Stimulated activated CD8-positive, alpha-beta memory T cell treated with anti-CD3 and anti-CD28 coated beads, Interleukin-7, amount 100 ng/mL, for 4 hours (primary cell): Measurements from ENCODE around the gene RASGEF1C.

Experiments
- DNase-seq, 2 donors: peaks; one replicate each; pipeline ENCODE4 v3.0.0-alpha.2; 2020; ENCODE audit warnings: low read depth in 2 of 2

The RASGEF1C gene

DNA sequence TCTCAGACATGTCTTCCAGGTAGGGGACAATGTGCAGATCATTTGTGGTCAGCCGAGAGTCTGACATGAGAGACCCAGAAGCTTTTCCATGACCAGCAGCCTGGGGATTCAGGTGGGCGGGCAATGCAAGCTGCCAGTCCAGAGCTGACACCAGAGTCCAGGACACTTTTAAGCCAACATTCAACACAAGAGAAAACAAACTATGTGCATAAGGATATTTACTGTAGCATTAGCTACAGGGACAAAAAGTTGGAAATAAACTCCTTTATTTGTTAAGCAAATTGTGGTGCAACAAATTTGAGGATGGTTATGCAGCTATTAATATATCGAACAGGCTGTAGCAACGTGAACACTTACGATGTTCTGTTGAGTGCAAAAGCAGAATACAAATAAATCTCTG lies 127.5 kb downstream of the RASGEF1C start:
- no peak for DNase-seq

GRCh38 chr5:180080486-180081280 lies 128.3 kb downstream of the RASGEF1C start:
- peak; percentile 13 to 26 for DNase-seq

GRCh38 chr5:180079702-180080466 lies 129.1 kb downstream of the RASGEF1C start:
- DNase-seq = no peak

- no peak for DNase-seq
Observed at GRCh38 chr5:180078348-180078747, 130.7 kb downstream of the RASGEF1C start.

GRCh38 chr5:180077594-180078284 lies 131.3 kb downstream of the RASGEF1C start:
- no peak for DNase-seq

DNA sequence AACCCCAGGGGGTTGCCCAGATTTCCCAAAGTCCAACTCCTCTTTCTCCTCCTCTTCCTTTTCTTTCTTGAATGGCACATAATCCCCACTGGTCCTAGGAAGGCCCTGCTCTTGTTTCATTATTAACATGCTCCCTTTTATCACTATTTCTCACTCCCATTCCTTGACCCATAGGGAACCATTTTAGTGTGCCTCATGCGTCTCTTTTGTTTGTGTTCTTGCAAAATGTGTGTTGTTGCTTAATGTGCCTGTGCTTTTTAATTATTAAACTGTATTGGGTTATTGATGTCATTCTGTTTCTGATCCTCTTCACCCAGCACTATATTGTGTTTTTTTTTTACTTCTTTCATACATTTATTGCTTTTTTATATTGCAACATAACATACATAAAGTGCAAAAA lies 133.3 kb downstream of the RASGEF1C start:
- no peak for DNase-seq

DNA sequence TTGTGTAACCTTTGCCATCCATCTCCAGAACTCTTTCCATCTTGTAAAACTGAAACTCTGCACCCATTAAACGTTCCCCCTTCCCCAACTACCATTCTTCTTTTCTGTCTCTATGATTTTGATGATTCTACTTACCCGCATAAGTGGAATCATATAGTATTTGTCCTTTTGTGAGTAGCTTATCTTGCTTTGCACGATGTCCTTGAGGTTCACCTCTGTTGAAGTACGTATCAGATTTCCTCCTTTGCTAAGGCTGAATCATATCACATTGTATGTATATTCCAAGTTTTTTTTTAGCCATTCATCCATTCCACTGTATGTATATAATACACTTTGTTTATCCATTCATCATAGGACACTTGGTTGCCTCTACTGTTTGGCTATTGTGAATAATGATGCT lies 134.5 kb downstream of the RASGEF1C start:
- no peak for DNase-seq

DNA sequence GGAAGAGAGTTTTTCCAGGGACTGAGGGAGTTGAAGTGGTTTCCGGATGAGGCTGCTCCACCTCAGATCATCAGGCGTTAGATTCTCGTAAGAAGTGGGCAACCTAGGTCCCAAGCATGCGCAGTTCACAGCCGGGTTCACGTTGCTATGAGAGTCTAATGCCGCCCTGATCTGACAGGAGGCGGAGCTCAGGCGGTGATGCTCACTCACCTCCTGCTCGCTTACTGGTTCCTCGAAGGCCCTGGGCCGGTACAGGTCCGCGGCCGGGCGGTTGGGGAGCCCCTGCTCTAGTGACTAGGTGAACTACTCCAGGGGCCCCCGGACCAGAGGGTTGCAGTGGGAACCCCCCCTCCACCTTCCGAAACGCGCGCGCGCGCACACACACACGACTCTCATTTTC lies 136.5 kb downstream of the RASGEF1C start:
- DNase-seq = peak in 1 of 2 donors; percentile 10

- no peak for DNase-seq
Observed at GRCh38 chr5:180072256-180072548, 136.8 kb downstream of the RASGEF1C start.

GRCh38 chr5:180071531-180072255 lies 137.3 kb downstream of the RASGEF1C start, which contains the start of gene RNF130:
Gene RNF130, minus strand, starts transcription at chr5:180071759. Its CDS starts 57 bp downstream, at chr5:180071702.
- peak; percentile 67 to 84 for DNase-seq

- peak in 1 of 2 donors; percentile 13 for DNase-seq
Observed at GRCh38 chr5:180070756-180071530, 138.1 kb downstream of the RASGEF1C start.

GRCh38 chr5:180069589-180070247 lies 139.3 kb downstream of the RASGEF1C start:
- DNase-seq = no peak

DNA sequence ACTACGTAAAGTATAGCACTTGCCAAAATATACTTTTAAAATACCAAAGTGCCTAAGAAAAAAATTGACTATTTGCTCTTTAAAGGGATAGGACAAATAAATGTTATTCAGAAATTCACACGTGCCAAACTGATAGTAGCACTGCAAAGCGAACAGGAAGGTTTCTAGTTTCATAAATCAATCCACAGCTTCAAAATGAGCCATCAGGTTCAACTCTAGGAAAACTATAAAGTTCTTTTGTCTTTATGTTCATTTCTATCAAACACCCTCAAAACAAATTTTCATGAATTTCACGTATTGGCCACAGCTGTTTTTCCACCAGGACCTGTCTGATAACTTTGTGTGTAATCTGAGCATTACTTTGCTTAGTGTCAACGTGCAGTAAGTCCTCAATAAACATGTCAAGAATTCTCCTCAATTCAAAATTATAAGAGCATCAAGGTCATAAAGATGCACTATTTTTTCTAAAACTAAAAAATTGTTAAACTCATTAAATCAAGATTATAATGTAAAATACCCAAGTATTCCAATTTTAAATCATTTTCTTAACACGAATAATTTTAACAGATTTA lies 140.4 kb downstream of the RASGEF1C start:
- DNase-seq = no peak

DNA sequence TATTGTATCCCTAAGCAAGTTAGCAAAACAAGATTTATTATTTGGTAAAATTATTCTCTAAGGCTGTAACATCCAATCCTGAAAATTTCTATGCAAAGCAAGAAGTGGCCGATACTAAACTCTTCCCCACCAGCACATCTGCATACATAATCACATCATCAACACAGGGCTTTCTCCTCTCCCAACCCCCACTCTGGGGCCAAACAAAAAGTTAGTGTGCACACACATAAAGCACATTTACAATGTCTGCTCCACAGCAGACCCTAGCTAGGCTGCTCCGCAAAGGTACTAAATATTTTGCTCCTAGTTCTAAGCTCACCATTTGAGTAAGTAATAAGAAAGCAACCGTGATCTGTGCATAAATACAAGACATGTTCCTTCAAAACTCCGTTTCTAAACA lies 141.0 kb downstream of the RASGEF1C start:
- DNase-seq = no peak

DNA sequence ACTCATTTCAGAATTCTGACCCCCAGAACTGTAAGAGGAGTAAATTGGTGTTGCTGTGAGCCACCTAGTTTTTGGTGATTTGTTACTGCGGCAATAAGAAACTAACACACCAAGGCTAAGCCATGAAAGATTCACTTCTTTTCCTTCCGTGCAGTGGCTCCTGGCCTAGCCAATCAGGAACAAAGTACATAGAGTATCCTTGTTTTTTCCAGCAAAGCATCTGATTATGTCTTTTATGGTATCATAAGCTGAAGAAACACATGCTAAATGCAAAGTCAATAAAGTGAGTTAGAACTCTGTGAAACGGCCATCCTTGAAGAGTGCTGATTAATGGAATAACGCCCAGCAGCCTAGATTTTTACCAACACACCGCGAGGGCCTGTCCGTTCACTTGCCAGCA lies 148.8 kb downstream of the RASGEF1C start:
- no peak for DNase-seq

DNA sequence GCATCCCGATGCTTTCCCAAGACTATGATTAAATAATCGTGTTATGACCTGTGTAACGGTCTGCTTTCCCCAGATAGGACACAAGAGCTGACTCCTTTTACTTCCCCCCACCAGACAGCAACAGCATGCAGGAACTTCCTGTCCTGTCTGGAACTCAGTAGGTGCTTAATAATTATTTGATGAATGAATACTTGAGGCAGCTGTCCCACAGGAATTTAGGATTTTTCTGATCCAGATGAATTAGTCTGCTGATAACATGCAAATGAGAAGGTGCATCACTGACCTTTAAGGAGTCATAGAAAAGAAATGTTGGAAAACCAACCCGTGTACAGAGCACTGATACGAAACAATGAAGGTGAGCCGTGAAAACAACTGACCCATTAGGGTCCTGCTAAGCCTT lies 149.7 kb downstream of the RASGEF1C start:
- no peak for DNase-seq

DNA sequence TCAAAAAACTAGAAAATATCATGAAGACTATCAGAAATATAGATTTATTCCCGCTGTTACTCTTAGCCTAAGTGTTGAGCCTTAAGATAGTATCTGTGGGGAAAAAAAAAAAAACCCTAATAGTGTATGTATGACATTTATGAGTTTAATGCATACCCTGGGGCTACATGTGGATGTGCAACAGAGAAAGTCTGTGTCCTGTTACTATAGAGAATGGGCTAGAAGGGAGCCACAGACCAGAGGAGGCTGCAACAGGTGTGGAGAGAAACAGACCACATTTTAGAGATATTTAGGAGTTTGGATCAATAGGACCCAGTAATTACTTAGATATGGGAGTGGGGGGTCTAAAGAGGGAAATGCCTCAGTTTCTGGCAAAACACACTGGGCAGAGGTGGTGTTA lies 152.9 kb downstream of the RASGEF1C start:
- no peak for DNase-seq

DNA sequence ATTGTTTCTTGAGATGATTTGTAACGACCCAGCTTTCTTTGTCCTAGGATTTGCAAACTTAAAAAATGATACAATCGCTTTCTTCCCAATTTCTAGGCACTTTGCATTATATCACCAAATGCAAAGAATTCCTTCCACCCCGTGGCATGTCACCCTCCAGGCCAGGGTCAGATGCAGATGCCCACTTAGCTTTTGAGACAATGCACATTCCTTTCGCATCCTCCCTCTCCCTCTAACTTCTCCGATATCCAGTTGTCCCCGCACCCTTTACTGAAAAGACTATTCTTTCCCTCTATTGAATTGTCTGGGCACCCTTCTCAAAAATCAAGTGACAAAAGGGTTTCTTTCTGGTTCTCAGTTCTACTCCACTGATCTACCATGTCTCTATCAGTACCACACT lies 154.8 kb downstream of the RASGEF1C start:
- no peak for DNase-seq

DNA sequence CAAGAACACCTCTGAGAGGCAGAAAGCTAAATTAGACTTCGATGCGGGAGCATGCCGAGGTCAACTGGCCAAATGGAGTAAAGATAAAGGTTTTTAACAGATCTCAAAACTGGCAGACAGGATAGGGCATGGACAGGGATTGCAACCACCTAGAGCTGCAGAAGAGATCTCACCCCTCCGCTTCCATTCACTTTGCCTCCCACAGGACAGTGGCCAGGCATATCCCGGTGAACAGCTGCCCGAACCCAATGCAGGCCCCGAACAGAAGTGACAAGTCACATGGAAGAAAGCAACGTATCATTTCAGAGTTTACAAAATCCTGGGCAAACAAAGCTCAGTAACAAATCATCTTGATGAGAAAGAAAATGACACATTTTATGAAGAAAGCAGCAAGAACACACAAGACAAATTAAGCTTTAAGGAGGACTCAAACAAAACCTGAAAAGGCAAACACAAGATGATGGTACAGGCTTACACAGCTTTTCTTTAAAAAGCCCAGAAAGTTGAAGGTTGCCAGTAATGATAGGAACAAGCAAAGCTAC lies 155.9 kb downstream of the RASGEF1C start:
- no peak for DNase-seq

GRCh38 chr5:180052211-180052818 lies 156.7 kb downstream of the RASGEF1C start:
- no peak for DNase-seq
